Measurements from ENCODE around the gene PCDH15. TPM values are rescaled to one million over a fixed set of nuclear protein-coding genes. Genes with fewer than 3 reads are reported as not detected.

Gene PCDH15
- total RNA-seq, 1 experiment from 2014 or later = not detected

- H3K9me3 ChIP-seq (ENCODE audit: low read depth, low read length, poor library complexity, severe bottlenecking) = peaks cover 17% of the 10 kb centered on the region
- intact Hi-C loops (cut with micrococcal nuclease; ENCODE audit: unreplicated experiment) = no loop called here
- no TSS peak for BruUV-seq (replicated peaks)
- TF ChIP-seq EZH2 (IDR thresholded peaks at IDR 0.05; ENCODE audit: borderline replicate concordance, low read depth, low read length, poor library complexity, severe bottlenecking) (no peak), CTCF (conservative IDR thresholded peaks at IDR 0.05; ENCODE audit: low read depth, low read length) (no peak)
- ChIA-PET CTCF (no interaction called here), POLR2A (ENCODE audit: low non-redundant PET) (no interaction called here)
- H3K4me3 ChIP-seq (ENCODE audit: low read depth, low read length, poor library complexity, severe bottlenecking) = no peak overlapping the region
- DNase-seq (ENCODE audit: low spot score) = no peak
- no peaks in the 10 kb centered on the region for H3K27me3 ChIP-seq (replicated peaks; ENCODE audit: insufficient read depth, low read depth, low read length, poor library complexity)
- H3K27ac ChIP-seq (ENCODE audit: low read depth, low read length, poor library complexity, severe bottlenecking) = no peak overlapping the region
- H3K36me3 ChIP-seq (ENCODE audit: insufficient read depth, low read length, poor library complexity, severe bottlenecking) = no peaks in the 10 kb centered on the region
- no peaks in the 10 kb centered on the region for H3K4me1 ChIP-seq (ENCODE audit: insufficient read depth, low read length, poor library complexity, severe bottlenecking)
Observed at GRCh38 chr10:54749623-54750022, 51.4 kb downstream of the PCDH15 start.

GRCh38 chr10:54745436-54745835 is 55.6 kb downstream of the PCDH15 start:
- intact Hi-C loops (cut with micrococcal nuclease; ENCODE audit: unreplicated experiment) = no loop called here
- ChIA-PET POLR2A (ENCODE audit: low non-redundant PET) (no interaction called here), CTCF (no interaction called here)
- H3K9me3 ChIP-seq (ENCODE audit: low read depth, low read length, poor library complexity, severe bottlenecking) = peaks cover 14% of the 10 kb centered on the region
- no peaks in the 10 kb centered on the region for H3K36me3 ChIP-seq (ENCODE audit: insufficient read depth, low read length, poor library complexity, severe bottlenecking)
- no peaks in the 10 kb centered on the region for H3K27me3 ChIP-seq (replicated peaks; ENCODE audit: insufficient read depth, low read depth, low read length, poor library complexity)
- no peak for DNase-seq (ENCODE audit: low spot score)
- no peaks in the 10 kb centered on the region for H3K4me1 ChIP-seq (ENCODE audit: insufficient read depth, low read length, poor library complexity, severe bottlenecking)
- TF ChIP-seq EZH2 (IDR thresholded peaks at IDR 0.05; ENCODE audit: borderline replicate concordance, low read depth, low read length, poor library complexity, severe bottlenecking) = no peak
- TF ChIP-seq CTCF (conservative IDR thresholded peaks at IDR 0.05; ENCODE audit: low read depth, low read length) = no peak
- no TSS peak for BruUV-seq (replicated peaks)
- H3K27ac ChIP-seq (ENCODE audit: low read depth, low read length, poor library complexity, severe bottlenecking) = no peak overlapping the region
- H3K4me3 ChIP-seq (ENCODE audit: low read depth, low read length, poor library complexity, severe bottlenecking) = no peak overlapping the region

GRCh38 chr10:54742416-54742815 is 58.6 kb downstream of the PCDH15 start:
- ChIA-PET CTCF (no interaction called here), POLR2A (ENCODE audit: low non-redundant PET) (no interaction called here)
- Histone ChIP-seq H3K4me3 (ENCODE audit: low read depth, low read length, poor library complexity, severe bottlenecking) (no peak overlapping the region), H3K4me1 (ENCODE audit: insufficient read depth, low read length, poor library complexity, severe bottlenecking) (no peaks in the 10 kb centered on the region), H3K27ac (ENCODE audit: low read depth, low read length, poor library complexity, severe bottlenecking) (no peak overlapping the region), H3K9me3 (ENCODE audit: low read depth, low read length, poor library complexity, severe bottlenecking) (peaks cover 14% of the 10 kb centered on the region), H3K27me3 (replicated peaks; ENCODE audit: insufficient read depth, low read depth, low read length, poor library complexity) (no peaks in the 10 kb centered on the region), H3K36me3 (ENCODE audit: insufficient read depth, low read length, poor library complexity, severe bottlenecking) (no peaks in the 10 kb centered on the region)
- intact Hi-C loops (cut with micrococcal nuclease; ENCODE audit: unreplicated experiment) = no loop called here
- DNase-seq (ENCODE audit: low spot score) = no peak
- TF ChIP-seq CTCF (conservative IDR thresholded peaks at IDR 0.05; ENCODE audit: low read depth, low read length) (no peak), EZH2 (IDR thresholded peaks at IDR 0.05; ENCODE audit: borderline replicate concordance, low read depth, low read length, poor library complexity, severe bottlenecking) (no peak)
- no TSS peak for BruUV-seq (replicated peaks)

All from A673 (cell line).